GM19467 (cell line): Measurements from ENCODE around the gene OR4F6.
"Not testable (repeated sequence)": the region's sequence is repeated elsewhere in the genome, so short reads cannot be mapped to it uniquely, and the experiment has no call there.

Experiments used
- ATAC-seq: cut with Tn5 transposase; IDR thresholded peaks from one replicate; pipeline ENCODE4 v1.9.1; 2021; ENCODE audit warnings: mild to moderate bottlenecking, moderate library complexity; ENCODE audit not compliant: unreplicated experiment

The OR4F6 gene, protein sequence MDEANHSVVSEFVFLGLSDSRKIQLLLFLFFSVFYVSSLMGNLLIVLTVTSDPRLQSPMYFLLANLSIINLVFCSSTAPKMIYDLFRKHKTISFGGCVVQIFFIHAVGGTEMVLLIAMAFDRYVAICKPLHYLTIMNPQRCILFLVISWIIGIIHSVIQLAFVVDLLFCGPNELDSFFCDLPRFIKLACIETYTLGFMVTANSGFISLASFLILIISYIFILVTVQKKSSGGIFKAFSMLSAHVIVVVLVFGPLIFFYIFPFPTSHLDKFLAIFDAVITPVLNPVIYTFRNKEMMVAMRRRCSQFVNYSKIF

DNA sequence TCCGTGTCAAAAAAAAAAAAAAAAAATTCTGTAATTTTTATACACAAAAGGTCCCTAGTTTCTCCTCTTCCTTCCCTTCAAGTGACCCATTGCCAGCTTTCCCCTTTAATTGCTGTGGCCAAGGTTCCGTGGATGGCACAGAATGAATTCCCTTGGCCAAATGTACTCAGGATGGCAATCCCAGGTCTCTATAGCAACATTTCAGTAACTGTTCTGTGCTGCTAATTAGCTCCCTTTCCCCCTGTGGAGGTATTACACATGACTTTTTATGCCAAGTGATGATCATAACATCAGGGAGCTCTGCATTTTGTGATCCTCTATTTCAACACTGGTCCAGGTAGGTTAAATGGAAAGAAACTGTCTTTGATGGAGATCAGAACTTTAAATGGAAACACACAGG is at the start of gene OR4F6:
Gene OR4F6, plus strand, starts transcription at position 301 of the 400 bp plus-strand sequence. CDS start 2,211 bp downstream, outside the sequence.
- no peak for ATAC-seq

GRCh38 chr15:101764669-101765339 is 38.5 kb upstream of the OR4F6 start:
- ATAC-seq: not testable (repeated sequence)

- ATAC-seq: not testable (repeated sequence)
These were observed 38.0 kb upstream of the OR4F6 start for GRCh38 chr15:101765340-101765671.

GRCh38 chr15:101765772-101766456 is 37.4 kb upstream of the OR4F6 start:
- no peak for ATAC-seq

DNA sequence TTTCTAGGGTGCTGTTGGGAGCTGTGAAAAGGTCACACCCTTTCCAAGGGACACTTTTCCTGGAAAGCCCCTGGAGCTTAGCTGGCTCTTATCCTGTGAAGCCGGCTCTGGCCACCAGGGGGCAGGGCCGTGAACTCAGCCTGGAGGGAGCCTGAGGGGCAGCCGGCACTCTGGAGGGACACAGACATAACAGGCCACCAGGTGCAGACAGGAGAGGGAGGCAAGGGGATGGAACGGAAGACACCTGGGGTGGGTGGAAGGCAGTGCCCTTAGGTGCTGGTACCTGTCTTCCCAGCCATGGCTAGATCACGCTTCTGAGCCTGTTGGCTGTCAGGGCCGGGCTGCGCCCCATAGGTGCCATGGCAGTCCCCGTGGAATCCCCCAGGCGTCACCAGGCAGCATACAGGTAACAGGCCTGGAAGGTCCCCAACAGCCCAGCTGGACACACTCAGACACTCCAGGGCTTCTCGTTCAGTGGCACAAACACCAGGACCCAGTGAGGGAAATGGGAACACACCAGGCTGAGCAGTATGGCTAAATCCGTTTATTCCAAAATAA is 36.1 kb upstream of the OR4F6 start:
- not testable (repeated sequence) for ATAC-seq

DNA sequence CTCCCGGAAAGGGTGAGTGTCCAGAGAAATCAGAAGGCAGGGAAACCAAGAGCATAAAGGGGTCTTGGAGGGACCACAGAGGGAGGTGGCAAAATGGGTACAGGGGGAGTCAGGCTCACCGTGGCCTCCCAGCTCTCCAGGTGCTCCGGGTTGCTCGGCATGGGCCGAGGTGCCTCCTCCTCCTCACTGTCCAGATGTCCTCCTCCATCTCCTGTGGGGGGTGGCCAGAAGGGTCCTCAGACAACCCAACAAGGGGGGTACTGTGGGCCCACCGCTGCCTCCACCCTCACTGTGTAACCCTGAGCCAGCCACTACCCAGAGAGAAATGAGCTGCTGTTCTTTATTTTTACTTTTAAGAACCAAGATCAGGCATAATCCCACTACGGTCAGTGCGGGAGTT is 30.4 kb upstream of the OR4F6 start:
- no peak for ATAC-seq

GRCh38 chr15:101773496-101774100 is 29.7 kb upstream of the OR4F6 start:
- ATAC-seq: no peak

DNA sequence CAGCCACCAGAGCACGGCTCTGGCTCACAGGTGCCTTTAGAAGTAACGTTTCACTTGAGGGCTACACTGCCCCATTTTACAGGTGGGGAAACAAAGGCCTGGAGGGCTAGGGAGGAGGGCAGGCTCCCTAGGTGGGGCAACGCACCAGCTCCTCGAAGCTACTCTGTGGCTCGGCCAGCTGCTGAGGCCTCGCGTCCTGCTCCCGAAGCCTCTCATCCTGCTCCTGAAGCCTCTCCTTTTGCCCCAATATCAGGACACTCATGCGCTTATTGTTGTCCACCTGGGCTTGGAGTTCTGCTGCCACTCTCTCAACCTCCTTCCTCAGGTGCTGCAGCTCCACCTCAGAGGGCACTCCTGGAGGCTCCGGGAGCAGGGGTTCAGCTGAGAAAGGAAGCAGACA is 28.2 kb upstream of the OR4F6 start:
- no peak for ATAC-seq

DNA sequence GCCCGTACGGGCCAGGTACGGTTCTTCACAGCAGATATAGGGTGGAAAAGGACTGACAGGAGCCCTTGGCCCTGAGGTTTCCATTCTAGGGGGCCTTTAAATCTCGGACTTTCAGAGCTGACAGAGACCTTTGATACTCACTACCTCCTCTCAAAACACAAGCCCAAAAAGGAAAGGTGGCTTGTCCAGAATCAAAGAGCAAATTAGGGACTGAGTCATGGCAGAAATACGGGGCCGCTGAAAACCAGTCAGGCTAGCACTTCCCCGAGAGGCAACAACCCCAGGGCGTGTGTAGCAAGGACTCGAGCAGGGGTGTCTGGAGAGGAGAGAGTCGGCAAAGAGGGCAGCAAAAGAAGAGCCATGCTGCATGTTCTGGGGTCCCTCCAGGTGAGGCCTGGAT is 24.7 kb upstream of the OR4F6 start:
- not testable (repeated sequence) for ATAC-seq

GRCh38 chr15:101780225-101780624 is 23.1 kb upstream of the OR4F6 start:
- ATAC-seq: not testable (repeated sequence)

DNA sequence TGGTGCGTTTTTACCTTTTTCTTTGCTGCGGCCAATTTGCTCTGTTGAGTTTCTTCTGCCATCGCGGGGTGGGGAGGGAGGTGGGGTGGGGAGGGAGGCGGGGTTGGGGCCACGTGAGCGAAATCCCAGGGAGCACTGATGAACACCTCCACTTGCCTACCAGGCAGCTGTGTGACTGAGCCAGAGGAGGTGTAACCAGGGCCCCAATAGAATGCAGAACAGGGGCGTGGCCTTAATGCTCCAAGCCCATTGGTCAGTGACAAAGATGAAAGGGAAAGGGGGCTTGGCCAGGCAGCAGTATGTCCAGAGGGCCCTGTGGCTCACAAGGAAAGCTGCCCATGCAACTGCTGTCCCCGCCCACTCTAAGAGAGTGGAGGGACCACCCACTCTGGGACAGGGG is 21.4 kb upstream of the OR4F6 start:
- no peak for ATAC-seq

DNA sequence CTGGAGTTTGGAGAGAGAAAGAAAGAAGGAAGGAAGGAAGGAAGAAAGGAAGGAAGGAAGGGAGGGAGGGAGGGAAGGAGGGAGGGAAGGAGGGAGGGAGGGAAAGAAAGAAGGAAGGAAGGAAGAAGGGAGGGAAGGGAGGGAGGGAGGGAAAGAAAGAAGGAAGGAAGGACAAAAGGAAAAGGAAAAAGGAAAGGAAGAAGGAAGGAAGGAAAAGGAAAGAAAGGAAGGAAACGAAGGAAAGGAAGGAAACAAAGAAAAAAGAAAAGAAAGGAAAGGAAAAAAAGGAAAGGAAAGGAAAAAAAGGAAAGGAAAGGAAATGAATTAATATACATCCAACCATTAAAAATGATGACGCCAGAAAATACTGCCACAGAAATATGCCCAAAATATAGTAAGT is 18.7 kb upstream of the OR4F6 start:
- no peak for ATAC-seq

- ATAC-seq: not testable (repeated sequence)
These were observed 16.9 kb upstream of the OR4F6 start for GRCh38 chr15:101786422-101786821.

- not testable (repeated sequence) for ATAC-seq
These were observed 15.3 kb upstream of the OR4F6 start for GRCh38 chr15:101788001-101788400.

DNA sequence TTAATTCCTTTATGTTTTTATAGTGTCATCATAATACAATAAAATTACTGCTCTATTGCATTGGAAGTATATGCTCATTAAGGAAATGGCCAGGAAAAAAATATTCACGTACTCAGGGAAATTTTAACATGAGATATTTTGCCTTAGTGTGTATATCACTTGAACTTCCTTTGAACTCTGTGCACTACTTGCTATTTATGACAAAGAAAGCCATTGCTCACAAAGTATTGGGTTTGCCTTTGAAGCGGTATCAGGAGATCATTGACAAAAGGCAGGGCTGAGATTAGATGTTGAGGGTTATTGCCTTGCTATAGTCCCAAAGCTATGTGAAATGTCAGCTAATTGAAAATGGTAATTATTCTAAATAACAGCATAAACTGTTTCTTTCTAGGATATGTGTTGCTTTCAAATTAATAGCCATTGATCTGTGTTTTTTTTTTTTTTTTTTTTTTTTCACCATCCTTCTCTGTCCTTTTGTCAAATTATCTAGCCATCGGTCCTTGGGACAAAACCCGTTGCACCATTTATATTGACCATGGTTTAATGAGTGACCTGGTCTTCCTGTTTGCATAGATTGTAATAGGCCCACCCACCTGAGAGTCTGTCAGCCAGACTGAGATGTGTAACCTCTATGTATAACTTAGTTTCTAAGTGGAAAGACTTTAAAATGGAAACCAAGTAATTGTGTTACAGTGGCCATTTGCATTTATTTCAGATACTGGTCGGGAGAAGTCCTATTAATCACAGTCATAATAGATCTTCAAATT is 14.6 kb upstream of the OR4F6 start:
- ATAC-seq: not testable (repeated sequence)

- ATAC-seq: not testable (repeated sequence)
These were observed 12.6 kb upstream of the OR4F6 start for GRCh38 chr15:101790748-101791147.

DNA sequence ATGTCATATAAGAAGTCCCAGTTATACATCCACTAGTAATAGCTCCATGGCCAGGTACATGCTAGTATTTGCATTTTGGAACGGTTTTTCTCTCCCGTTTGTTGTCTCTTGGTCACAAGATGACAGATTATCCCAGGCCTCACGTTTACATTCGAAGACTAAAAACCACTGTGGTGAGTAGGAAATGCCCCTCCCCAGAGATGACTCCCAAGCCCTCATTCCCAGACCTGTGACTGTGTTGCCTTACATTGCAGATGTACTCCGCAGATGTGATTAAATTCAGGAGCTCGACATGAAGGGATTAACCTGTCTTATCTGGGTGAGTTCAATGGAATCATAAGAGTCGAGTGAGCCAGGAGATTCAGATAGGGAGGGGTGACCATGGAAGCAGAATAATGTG is 9.3 kb upstream of the OR4F6 start:
- not testable (repeated sequence) for ATAC-seq

DNA sequence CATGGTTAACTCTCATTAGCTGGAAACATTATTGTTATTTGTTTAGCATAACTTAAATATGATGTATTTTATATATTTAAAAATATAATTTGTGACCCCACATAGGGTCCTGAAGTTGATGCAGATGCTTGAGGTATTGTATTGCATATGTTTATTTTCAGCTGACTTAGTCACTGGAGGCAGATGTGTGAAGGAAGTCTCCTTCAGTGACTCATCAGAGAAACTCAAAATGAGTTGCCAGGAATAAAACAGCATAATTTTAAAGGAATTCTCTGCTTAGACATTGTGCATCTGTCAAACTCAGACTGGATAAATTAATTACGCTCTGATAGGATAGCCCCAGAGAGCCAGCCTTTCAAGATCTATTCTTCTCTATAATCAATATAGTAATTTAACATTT is 7.9 kb upstream of the OR4F6 start:
- no peak for ATAC-seq

DNA sequence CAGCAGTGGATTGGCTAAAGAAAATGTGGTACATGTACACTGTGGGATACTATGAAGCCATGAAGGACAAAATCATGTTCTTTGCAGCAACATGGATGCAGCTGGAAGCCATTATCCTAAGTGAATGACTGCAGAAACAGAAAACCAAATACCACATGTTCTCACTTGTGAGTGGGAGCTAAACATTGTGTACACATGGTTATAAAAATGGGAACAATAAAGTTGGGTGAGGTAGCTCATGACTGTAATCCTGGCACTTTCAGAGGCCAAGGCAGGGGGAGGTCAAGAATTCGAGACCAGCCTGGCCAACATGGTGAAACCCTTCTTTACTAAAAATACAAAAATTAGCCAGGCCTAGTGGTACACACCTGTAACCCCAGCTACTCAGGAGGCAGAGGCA is 3.6 kb upstream of the OR4F6 start:
- no peak for ATAC-seq

- no peak for ATAC-seq
These were observed 2.3 kb upstream of the OR4F6 start for GRCh38 chr15:101801048-101801447.
